Activated T-cell treated with anti-CD3 and anti-CD28 coated beads, Interleukin-2, amount 50 U/mL, for 24 hours (primary cell): Measurements from ENCODE around the gene RNF151.
A peak's percentile ranks its signal among the peaks of the same experiment; 100 is the strongest.
"Not testable (repeated sequence)": the region's sequence is repeated elsewhere in the genome, so short reads cannot be mapped to it uniquely, and the experiment has no call there.

ENCODE experiments used
- DNase-seq: peaks from one replicate; pipeline ENCODE4 v3.0.0-alpha.2; 2020
- H3K27ac Mint-ChIP-seq: 2 replicates; pipeline ENCODE4 v1.8.0; 2020; ENCODE audit warnings: mild to moderate bottlenecking, mixed read lengths
- H3K27me3 Mint-ChIP-seq: 2 replicates; pipeline ENCODE4 v1.8.0; 2020; ENCODE audit warnings: mixed read lengths
- H3K36me3 Mint-ChIP-seq: 2 replicates; pipeline ENCODE4 v1.8.0; 2020; ENCODE audit warnings: low read depth, mixed read lengths
- H3K4me1 Mint-ChIP-seq: 2 replicates; pipeline ENCODE4 v1.8.0; 2020; ENCODE audit warnings: low read depth, mixed read lengths
- H3K4me3 Mint-ChIP-seq: 2 replicates; pipeline ENCODE4 v1.8.0; 2020; ENCODE audit warnings: mild to moderate bottlenecking, moderate library complexity, mixed read lengths
- H3K9me3 Mint-ChIP-seq: 2 replicates; pipeline ENCODE4 v1.8.0; 2020; ENCODE audit warnings: mixed read lengths

The RNF151 gene

GRCh38 chr16:1962161-1963153, 4.2 kb upstream of the RNF151 start:
- not testable (repeated sequence) for H3K27me3 Mint-ChIP-seq, H3K9me3 Mint-ChIP-seq
- H3K27ac Mint-ChIP-seq = peak overlapping the region; percentile 94
- peak; percentile 50 for DNase-seq
- peaks cover 72% of the 10 kb centered on the region for H3K36me3 Mint-ChIP-seq
- H3K4me1 Mint-ChIP-seq = peaks cover 43% of the 10 kb centered on the region
- H3K4me3 Mint-ChIP-seq = peak overlapping the region; percentile 87

DNA sequence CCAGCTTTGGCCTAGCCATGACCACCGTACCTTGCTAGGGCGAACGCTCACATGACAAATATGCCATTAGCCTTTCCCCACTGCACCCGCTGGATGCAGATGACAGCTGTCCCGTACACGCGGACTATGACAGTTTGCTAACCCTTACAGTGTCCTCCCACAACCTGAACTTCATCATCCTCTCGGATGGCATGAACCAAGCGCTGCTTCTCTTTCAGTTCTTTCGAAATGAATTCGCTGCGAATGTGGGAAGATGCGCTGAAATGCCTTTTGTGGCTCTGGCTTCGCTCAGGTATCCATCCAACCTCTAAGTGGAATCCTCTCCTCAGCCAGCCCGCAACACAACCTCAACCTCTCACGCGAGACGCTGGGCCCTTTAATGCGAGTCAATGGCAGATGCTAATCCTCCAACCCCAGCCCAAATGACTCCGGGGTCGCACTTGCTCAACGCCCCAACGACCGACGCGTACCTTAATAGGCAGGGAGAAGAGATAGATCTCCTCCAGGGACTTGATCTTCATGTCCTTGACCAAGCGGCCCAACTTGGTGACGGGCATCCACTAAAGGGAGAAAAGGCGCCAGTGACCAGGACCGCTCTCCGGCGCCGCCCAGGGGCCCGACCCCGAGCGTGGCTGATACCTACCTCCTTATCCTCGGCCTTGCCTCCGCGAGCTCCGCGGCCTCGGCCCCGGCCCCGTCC, 2.7 kb upstream of the RNF151 start:
- Mint-ChIP-seq H3K9me3 (no peaks in the 10 kb centered on the region), H3K4me3 (peak overlapping the region; percentile 87), H3K4me1 (peaks cover 39% of the 10 kb centered on the region), H3K27ac (peak overlapping the region; percentile 94), H3K36me3 (peaks cover 81% of the 10 kb centered on the region), H3K27me3 (no peaks in the 10 kb centered on the region)
- DNase-seq = no peak

DNA sequence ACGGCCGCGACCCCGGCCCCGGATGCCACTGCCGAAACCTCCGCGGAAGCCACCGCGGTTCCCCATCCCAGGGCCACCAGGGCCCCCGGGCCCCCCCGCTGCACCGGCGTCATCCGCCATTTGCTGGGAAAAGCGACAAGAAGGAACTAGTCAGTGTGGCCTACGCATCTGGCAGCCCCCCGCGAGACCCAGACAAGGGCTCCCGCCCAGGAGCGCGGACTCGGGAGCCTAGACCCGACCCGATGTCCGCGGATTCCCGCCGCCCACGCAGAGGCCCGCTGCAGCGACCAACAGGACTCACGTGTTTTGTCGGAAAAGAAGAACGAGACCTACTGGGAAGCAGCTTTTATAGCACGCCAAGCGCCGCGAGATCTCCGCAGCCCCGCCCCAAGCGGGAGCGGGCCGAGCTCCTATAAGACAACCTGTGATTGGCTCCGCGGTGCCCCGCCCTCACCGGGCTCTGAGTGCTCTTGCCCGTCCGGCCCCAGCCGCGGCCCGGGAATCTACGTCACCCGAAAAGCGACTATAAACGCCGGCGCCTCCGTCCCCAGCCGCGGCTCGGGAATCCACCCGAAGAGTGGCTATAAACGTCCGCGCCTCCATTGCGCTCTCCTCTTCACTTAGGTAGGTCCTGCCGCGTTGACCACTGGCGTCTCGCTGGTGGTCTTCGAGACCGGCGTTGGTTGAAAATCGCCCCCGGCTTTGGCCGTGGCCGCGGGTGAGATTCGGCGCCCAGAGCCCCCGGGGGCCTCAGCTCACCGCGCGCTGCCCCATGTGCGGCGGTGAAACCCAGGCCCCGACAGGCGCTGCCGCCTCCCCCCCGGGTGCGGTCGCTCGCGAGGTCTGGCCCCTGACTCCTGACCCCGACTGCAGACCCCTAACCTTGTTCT, 1.9 kb upstream of the RNF151 start, which contains the start of gene RPS2:
Gene RPS2, minus strand, starts transcription at position 321 of the 890 bp plus-strand sequence. Its CDS starts 201 bp downstream, at position 120.
- Mint-ChIP-seq H3K27ac (peak within 1 kb of the TSS; percentile 94), H3K36me3 (peaks cover 77% of the 10 kb centered on the region), H3K27me3 (no peaks in the 10 kb centered on the region), H3K4me1 (peaks cover 37% of the 10 kb centered on the region), H3K4me3 (peak within 1 kb of the TSS; percentile 87), H3K9me3 (no peaks in the 10 kb centered on the region)
- peak; percentile 99 for DNase-seq

GRCh38 chr16:1965396-1966001, 1.2 kb upstream of the RNF151 start:
- H3K36me3 Mint-ChIP-seq = peaks cover 71% of the 10 kb centered on the region
- H3K27ac Mint-ChIP-seq = peak overlapping the region; percentile 94
- peak overlapping the region; percentile 87 for H3K4me3 Mint-ChIP-seq
- H3K27me3 Mint-ChIP-seq = no peaks in the 10 kb centered on the region
- no peaks in the 10 kb centered on the region for H3K9me3 Mint-ChIP-seq
- DNase-seq = no peak
- peaks cover 37% of the 10 kb centered on the region for H3K4me1 Mint-ChIP-seq

DNA sequence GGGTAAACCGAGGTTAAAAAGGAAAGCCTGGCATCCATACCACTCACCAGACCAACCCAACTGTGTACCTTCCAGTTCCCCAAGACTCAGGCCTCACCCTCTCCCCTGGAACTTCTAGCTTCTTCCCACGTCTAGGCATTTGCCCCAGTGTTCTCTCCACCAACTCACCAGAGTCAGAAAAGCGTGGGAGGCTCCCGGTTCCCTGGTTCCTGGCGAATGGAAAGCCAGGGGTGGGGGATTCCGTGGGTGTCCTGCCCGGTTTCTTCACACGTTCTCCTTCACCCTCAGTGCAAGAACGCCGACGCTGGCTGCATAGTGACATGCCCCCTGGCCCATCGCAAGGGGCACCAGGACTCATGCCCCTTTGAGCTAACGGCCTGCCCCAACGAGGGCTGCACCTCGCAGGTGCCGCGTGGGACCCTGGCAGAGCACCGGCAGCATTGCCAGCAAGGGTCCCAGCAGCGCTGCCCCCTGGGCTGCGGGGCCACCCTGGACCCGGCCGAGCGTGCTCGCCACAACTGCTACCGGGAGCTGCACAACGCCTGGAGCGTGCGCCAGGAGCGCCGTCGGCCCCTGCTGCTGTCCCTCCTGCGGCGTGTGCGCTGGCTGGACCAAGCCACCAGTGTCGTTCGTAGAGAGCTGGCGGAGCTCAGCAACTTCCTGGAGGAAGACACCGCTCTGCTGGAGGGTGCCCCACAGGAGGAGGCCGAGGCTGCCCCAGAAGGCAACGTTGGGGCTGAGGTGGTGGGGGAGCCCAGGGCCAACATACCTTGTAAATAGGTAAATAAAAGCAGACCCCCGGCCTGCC, 1.7 kb downstream of the RNF151 start:
- Mint-ChIP-seq H3K9me3 (no peaks in the 10 kb centered on the region), H3K36me3 (peaks cover 63% of the 10 kb centered on the region), H3K4me3 (no peak overlapping the region), H3K27me3 (no peaks in the 10 kb centered on the region), H3K4me1 (peaks cover 31% of the 10 kb centered on the region), H3K27ac (no peak overlapping the region)
- no peak for DNase-seq

DNA sequence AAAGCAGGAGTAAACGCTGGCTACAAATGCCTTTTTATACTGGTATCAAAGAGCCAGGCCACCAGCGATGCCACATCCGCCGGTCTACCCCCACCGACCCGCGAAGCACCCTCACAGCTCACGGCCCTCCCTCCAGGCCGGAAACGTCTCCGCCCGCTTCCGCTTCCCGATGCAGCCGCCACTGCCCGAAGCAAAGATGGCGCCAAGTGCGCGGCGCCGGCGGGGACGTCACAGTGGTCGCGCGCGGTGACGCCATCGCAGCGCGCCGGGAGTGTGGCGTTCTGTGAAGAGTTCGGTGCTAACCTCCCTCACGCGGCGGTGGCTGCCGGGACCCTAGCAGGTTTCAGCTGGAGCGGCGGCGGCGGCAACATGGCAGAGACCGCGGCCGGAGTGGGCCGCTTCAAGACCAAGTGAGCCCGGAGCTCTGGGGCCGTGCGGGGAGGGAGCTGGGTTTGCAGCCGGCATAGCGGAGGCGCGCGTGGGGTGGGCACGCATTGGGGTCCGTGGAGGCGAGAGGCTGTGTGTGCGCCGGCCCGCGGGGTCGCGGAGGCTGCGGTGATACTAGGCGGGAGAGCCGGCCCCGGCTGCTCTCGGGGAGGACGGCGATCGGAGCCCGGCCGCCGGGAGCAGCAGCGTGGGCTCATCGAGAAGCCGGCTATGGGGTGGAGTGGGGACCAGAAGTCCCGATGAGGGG, 5.3 kb downstream of the RNF151 start, which contains the start of gene TBL3:
Gene TBL3, plus strand, starts transcription at position 258 of the 694 bp plus-strand sequence. Its CDS starts 112 bp downstream, at position 370.
- peak within 1 kb of the TSS; percentile 96 for H3K27ac Mint-ChIP-seq
- peak; percentile 99 for DNase-seq
- H3K4me1 Mint-ChIP-seq = peaks cover 25% of the 10 kb centered on the region
- H3K4me3 Mint-ChIP-seq = peak within 1 kb of the TSS; percentile 95
- no peaks in the 10 kb centered on the region for H3K9me3 Mint-ChIP-seq
- peaks cover 69% of the 10 kb centered on the region for H3K36me3 Mint-ChIP-seq
- no peaks in the 10 kb centered on the region for H3K27me3 Mint-ChIP-seq

GRCh38 chr16:1972490-1972877, 5.8 kb downstream of the RNF151 start:
- Mint-ChIP-seq H3K9me3 (no peaks in the 10 kb centered on the region), H3K4me1 (peaks cover 25% of the 10 kb centered on the region), H3K4me3 (peak overlapping the region; percentile 95), H3K27me3 (no peaks in the 10 kb centered on the region), H3K27ac (peak overlapping the region; percentile 96), H3K36me3 (peaks cover 69% of the 10 kb centered on the region)
- no peak for DNase-seq

DNA sequence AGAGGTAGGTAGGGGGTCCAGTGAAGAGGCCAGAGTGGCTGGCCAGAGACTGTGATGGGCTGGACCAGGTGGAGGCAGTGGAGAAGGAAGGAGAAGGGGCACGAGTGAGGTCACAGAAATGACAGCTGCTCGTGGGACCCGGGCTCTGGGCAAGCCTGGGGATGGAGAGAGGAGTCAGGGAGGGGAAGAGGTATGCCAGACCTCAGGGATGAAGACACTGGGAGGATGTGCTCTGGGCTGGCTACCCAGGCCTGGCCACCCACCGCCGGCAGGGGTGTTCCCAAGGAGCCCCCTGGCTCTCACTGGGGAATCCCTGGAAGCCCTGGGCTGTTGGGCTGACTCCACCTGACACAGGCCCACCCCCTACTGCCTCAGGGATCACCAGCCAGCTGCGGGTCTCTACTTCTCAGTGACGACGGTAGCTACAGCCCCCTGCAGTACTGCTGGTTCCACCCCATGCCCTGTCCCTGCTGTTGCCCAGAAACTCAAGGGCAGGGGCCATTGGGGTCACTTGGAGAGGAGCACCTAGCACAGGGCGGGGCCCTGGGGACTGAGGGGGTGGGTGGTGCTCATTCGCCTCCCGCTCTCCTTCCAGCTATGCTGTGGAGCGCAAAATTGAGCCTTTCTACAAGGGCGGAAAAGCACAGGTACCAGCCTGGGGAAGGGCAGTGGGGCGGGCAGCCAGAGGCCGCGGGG, 7.0 kb downstream of the RNF151 start:
- no peak for DNase-seq
- Mint-ChIP-seq H3K27me3 (no peaks in the 10 kb centered on the region), H3K36me3 (peaks cover 71% of the 10 kb centered on the region), H3K27ac (no peak overlapping the region), H3K4me1 (peaks cover 25% of the 10 kb centered on the region), H3K9me3 (no peaks in the 10 kb centered on the region), H3K4me3 (peak overlapping the region; percentile 95)

- DNase-seq = no peak
- Mint-ChIP-seq H3K27me3 (peaks cover 1% of the 10 kb centered on the region), H3K27ac (no peak overlapping the region), H3K36me3 (peaks cover 74% of the 10 kb centered on the region), H3K4me3 (no peak overlapping the region), H3K9me3 (no peaks in the 10 kb centered on the region), H3K4me1 (peaks cover 26% of the 10 kb centered on the region)
Observed at GRCh38 chr16:1974157-1975070, 7.8 kb downstream of the RNF151 start.

DNA sequence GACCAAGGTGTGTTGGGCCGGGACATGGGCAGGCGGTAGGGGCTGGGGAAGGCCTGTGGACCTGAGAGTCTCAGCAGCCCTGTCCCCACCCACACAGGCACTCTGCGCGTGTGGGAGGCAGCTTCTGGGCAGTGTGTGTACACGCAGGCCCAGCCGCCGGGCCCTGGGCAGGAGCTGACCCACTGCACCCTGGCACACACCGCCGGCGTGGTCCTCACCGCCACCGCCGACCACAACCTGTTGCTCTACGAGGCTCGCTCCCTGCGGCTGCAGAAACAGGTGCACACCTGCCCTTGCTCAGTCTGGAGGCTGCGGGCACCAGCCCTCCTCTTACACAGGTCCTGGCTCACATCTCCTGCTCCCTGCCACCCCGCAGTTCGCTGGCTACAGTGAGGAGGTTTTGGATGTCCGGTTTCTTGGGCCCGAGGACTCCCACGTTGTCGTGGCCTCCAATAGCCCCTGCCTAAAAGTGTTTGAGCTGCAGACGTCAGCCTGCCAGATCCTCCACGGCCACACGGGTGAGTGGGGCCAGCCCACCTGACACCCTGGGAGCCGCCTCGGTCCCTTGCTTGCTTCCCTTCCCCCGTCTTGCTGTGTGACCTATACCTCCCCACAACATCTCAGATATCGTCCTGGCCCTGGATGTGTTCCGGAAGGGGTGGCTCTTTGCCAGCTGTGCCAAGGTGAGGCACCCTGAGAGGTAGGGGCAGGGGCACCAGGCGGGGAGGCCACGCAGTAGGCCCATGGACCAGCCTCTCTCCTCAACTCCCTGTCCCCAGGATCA, 9.0 kb downstream of the RNF151 start:
- H3K36me3 Mint-ChIP-seq = peaks cover 73% of the 10 kb centered on the region
- no peak for DNase-seq
- H3K27ac Mint-ChIP-seq = no peak overlapping the region
- H3K9me3 Mint-ChIP-seq = no peaks in the 10 kb centered on the region
- H3K4me1 Mint-ChIP-seq = peaks cover 25% of the 10 kb centered on the region
- peaks cover 12% of the 10 kb centered on the region for H3K27me3 Mint-ChIP-seq
- no peak overlapping the region for H3K4me3 Mint-ChIP-seq

GRCh38 chr16:1976216-1976520, 9.5 kb downstream of the RNF151 start:
- H3K9me3 Mint-ChIP-seq = no peaks in the 10 kb centered on the region
- no peak overlapping the region for H3K4me3 Mint-ChIP-seq
- DNase-seq = no peak
- H3K36me3 Mint-ChIP-seq = peaks cover 73% of the 10 kb centered on the region
- H3K27ac Mint-ChIP-seq = no peak overlapping the region
- peaks cover 17% of the 10 kb centered on the region for H3K27me3 Mint-ChIP-seq
- H3K4me1 Mint-ChIP-seq = peaks cover 20% of the 10 kb centered on the region
